IPS-20b (cell line): ENCODE results near the gene PCGF2.

ENCODE experiments used
- H3K27ac ChIP-seq: one replicate; pipeline ENCODE4 v1.5.1; 2013; ENCODE audit warnings: low read length
- H3K27me3 ChIP-seq: 2 replicates; pipeline ENCODE4 v1.6.1; 2013; ENCODE audit warnings: mild to moderate bottlenecking, low read length, inconsistent platforms; ENCODE audit not compliant: insufficient read depth
- H3K36me3 ChIP-seq: 2 replicates; pipeline ENCODE4 v1.6.1; 2013; ENCODE audit warnings: low read depth, mild to moderate bottlenecking, inconsistent platforms, low read length, moderate library complexity; ENCODE audit not compliant: insufficient read depth
- H3K4me1 ChIP-seq: 2 replicates; pipeline ENCODE4 v1.6.1; 2013; ENCODE audit warnings: mild to moderate bottlenecking, control low read depth, inconsistent platforms, low read length, moderate library complexity; ENCODE audit not compliant: insufficient read depth
- H3K4me3 ChIP-seq: 2 replicates; pipeline ENCODE4 v1.5.1; 2013; ENCODE audit warnings: mild to moderate bottlenecking, low read length, inconsistent platforms
- H3K9ac ChIP-seq: 2 replicates; pipeline ENCODE4 v1.6.1; 2013; ENCODE audit warnings: low read depth, mild to moderate bottlenecking, inconsistent platforms, low read length, moderate library complexity
- H3K9me3 ChIP-seq: 2 replicates; pipeline ENCODE4 v1.6.1; 2013; ENCODE audit warnings: mild to moderate bottlenecking, low read depth, low read length, inconsistent platforms; ENCODE audit not compliant: insufficient read depth

The PCGF2 gene

DNA sequence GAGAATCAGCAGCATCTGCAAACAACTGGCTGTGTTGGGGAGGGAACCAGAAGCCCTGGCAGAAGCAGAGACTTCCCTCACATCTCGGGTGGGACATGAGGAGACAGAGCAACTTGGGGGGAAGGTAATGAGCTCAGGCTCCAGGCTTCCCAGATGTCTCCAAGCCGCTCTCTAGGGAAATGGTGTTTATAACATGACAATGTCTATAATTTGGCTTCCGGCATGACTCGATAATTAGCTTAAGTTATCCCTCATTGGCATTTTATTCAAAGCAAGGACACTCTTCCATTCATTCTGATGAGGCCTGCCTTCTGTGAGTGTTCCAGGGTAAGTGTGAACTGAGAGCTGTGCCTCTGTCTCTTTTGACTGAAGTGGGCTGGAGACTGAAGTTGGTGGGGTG, 57.8 kb downstream of the PCGF2 start:
- H3K9me3 ChIP-seq, result no peaks in the 10 kb centered on the region
- H3K4me3 ChIP-seq, result no peak overlapping the region
- H3K9ac ChIP-seq, result no peak overlapping the region
- H3K4me1 ChIP-seq, result no peaks in the 10 kb centered on the region
- H3K27me3 ChIP-seq, result peaks cover 19% of the 10 kb centered on the region
- H3K36me3 ChIP-seq, result no peaks in the 10 kb centered on the region
- H3K27ac ChIP-seq, result no peak overlapping the region

DNA sequence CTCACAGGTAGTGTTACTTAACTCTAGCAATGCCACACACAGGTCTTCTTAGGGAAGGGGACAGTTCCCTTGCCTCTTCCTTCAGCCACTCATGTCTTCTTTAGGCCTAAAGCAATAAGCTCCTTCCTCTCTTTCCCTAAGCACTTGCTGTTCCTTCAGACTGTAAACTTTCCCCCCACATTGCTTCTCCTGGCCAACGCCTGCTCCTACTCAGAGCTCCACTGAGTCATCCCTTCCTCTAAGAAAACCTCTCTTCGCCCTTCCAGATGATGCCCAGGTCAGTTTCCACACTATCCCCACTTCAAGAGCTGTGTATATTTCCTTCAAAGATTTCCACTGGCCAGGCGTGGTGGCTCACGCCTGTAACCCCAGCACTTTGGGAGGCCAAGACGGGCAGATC, 60.9 kb downstream of the PCGF2 start:
- H3K9ac ChIP-seq, result no peak overlapping the region
- no peaks in the 10 kb centered on the region for H3K4me1 ChIP-seq
- H3K4me3 ChIP-seq, result no peak overlapping the region
- peaks cover 10% of the 10 kb centered on the region; the same call in 1 of the 2 replicates for H3K27me3 ChIP-seq
- no peaks in the 10 kb centered on the region for H3K9me3 ChIP-seq
- H3K36me3 ChIP-seq, result no peaks in the 10 kb centered on the region
- H3K27ac ChIP-seq, result no peak overlapping the region

DNA sequence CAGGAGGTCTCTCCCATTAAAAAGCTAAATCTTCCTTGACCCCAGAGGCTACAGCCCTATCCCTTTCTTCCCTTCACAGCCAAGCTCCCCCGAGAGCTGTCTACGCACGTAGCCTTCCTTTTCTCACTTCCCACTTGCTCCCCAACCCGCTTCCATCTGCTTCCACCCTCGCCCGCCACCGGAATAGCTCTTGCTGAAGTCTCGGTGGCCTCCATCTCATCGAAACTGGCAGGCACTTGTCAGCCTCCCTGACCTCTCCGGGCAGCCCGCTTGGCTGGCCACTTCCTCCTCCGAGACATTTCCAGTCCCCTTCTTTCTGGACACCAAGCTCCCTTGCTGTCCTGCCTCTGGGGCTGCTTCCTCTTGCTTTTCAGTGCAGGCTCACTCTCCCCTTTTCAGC, 62.6 kb downstream of the PCGF2 start:
- no peak overlapping the region for H3K27ac ChIP-seq
- H3K9me3 ChIP-seq, result no peaks in the 10 kb centered on the region
- H3K9ac ChIP-seq, result no peak overlapping the region
- no peak overlapping the region for H3K4me3 ChIP-seq
- H3K27me3 ChIP-seq, result peaks cover 6% of the 10 kb centered on the region; the same call in 1 of the 2 replicates
- H3K36me3 ChIP-seq, result no peaks in the 10 kb centered on the region
- H3K4me1 ChIP-seq, result no peaks in the 10 kb centered on the region
